ENCODE data around the gene RGS6.

GRCh38 chr14:72499746-72500145 lies 567.5 kb downstream of the RGS6 start:
- no peak for TF ChIP-seq GATA2 (IDR thresholded peaks at IDR 0.05; ENCODE audit: low read depth, low read length)
- no peak for TF ChIP-seq GATA3 (IDR thresholded peaks at IDR 0.05; ENCODE audit: low read depth, low read length)
